Keratinocyte (primary cell): ENCODE data around the gene DTYMK. TPM values are rescaled to one million over a fixed set of nuclear protein-coding genes. Genes with fewer than 3 reads are reported as not detected.

Experiments
- DNase-seq: peaks from one replicate; pipeline ENCODE4 v3.0.0-alpha.2; 2011; ENCODE audit warnings: low read depth, missing footprints, low spot score
- FAIRE-seq: peaks from 2 replicates; lab custom pipeline; 2011; peaks lifted over from hg19 to GRCh38; lab: Jason Lieb, UNC
- H2AFZ ChIP-seq: 2 replicates; pipeline ENCODE4 v1.6.0; 2012; ENCODE audit warnings: low read length, control low read depth, inconsistent platforms; ENCODE audit not compliant: control insufficient read depth
- H3K27ac ChIP-seq: 2 replicates; pipeline ENCODE4 v1.5.1; 2011; ENCODE audit warnings: low read length; ENCODE audit not compliant: control insufficient read depth, insufficient read depth
- H3K27me3 ChIP-seq: 3 replicates; pipeline ENCODE4 v1.6.0; 2011; ENCODE audit warnings: low read length; ENCODE audit not compliant: control insufficient read depth, insufficient read depth; ENCODE audit errors: extremely low read depth
- H3K36me3 ChIP-seq, 2 experiments: 2 replicates in 1 of 2; 3 replicates in 1 of 2; pipeline ENCODE4 v1.5.1; 2011; ENCODE audit warnings: low read length in 2 of 2, mild to moderate bottlenecking in 1 of 2; ENCODE audit not compliant: control insufficient read depth in 2 of 2, insufficient read depth in 2 of 2; ENCODE audit errors: extremely low read depth in 1 of 2
- H3K4me1 ChIP-seq: 3 replicates; pipeline ENCODE4 v1.5.1; 2011; ENCODE audit warnings: low read length; ENCODE audit not compliant: control insufficient read depth, insufficient read depth; ENCODE audit errors: extremely low read depth
- H3K4me2 ChIP-seq: 3 replicates; pipeline ENCODE4 v1.6.0; 2011; ENCODE audit warnings: low read depth, low read length; ENCODE audit not compliant: control insufficient read depth, insufficient read depth; ENCODE audit errors: extremely low read depth
- H3K4me3 ChIP-seq, 3 experiments: fragments of 200-600 bp in 1 of 3; sonication (generic) in 1 of 3; 2 replicates in 2 of 3; 3 replicates in 1 of 3; pipeline ENCODE4 v1.5.1; 2011 to 2016; ENCODE audit warnings: low read length in 3 of 3, mild to moderate bottlenecking in 3 of 3, control low read depth in 2 of 3, inconsistent platforms in 1 of 3, low read depth in 1 of 3, mixed read lengths in 1 of 3, mixed run types in 1 of 3, moderate library complexity in 1 of 3; ENCODE audit not compliant: control insufficient read depth in 2 of 3, insufficient read depth in 2 of 3; ENCODE audit errors: extremely low read depth in 1 of 3
- H3K79me2 ChIP-seq: 2 replicates; pipeline ENCODE4 v1.6.0; 2012; ENCODE audit warnings: low read length; ENCODE audit not compliant: control insufficient read depth, insufficient read depth
- H3K9ac ChIP-seq: 3 replicates; pipeline ENCODE4 v1.6.0; 2011; ENCODE audit warnings: low read length; ENCODE audit not compliant: control insufficient read depth, insufficient read depth; ENCODE audit errors: extremely low read depth
- H3K9me1 ChIP-seq: 3 replicates; pipeline ENCODE4 v1.6.0; 2011; ENCODE audit warnings: low read length; ENCODE audit not compliant: control insufficient read depth, insufficient read depth; ENCODE audit errors: extremely low read depth
- H3K9me3 ChIP-seq: 2 replicates; pipeline ENCODE4 v1.5.1; 2012; ENCODE audit warnings: low read depth, low read length; ENCODE audit not compliant: control insufficient read depth
- H4K20me1 ChIP-seq: 3 replicates; pipeline ENCODE4 v1.6.0; 2011; ENCODE audit warnings: low read length; ENCODE audit not compliant: control insufficient read depth, insufficient read depth; ENCODE audit errors: extremely low read depth
- CTCF ChIP-seq, 3 experiments: IDR thresholded peaks in 1 of 3; conservative IDR thresholded peaks in 1 of 3; optimal IDR thresholded peaks in 1 of 3; 2 replicates in 2 of 3; 3 replicates in 1 of 3; pipeline versions ENCODE3 to v1.5.1; 2011; ENCODE audit warnings: low read length in 3 of 3, mild to moderate bottlenecking in 3 of 3, moderate library complexity in 2 of 3, control low read depth in 1 of 3, inconsistent platforms in 1 of 3; ENCODE audit not compliant: insufficient read depth in 2 of 3; ENCODE audit errors: extremely low read depth in 1 of 3
- EZH2 ChIP-seq: IDR thresholded peaks from one replicate; pipeline ENCODE4 v1.6.1; 2012; ENCODE audit warnings: inconsistent platforms, mild to moderate bottlenecking, low read length, moderate library complexity
- dilution Hi-C: fragments of 300-500 bp; cut with MboI; formaldehyde crosslinking; loops from one replicate; pipeline ENCODE4 v1.7.0; 2020; ENCODE audit warnings: low sequenced_read_pairs; ENCODE audit not compliant: extremely low pct_ligation_motif_present
- polyA plus RNA-seq, 5 experiments: library from polyadenylated mRNA; depleted of rRNA in 3 of 5; stranded (reverse) in 3 of 5; stranded (forward) in 1 of 5; unstranded in 1 of 5; fragments of >200 nt; gene quantifications; 1 replicate in 1 of 5; 2 replicates in 3 of 5; 3 replicates in 1 of 5; pipeline versions ENCODE4 v1.2.1 to v1.2.3, GENCODE V29; 2011 to 2012; ENCODE audit warnings: missing spikeins in 2 of 5, low read depth in 1 of 5, low replicate concordance in 1 of 5

The DTYMK gene
- polyA plus RNA-seq, 1 donor (not counting 4 experiments of a cell fraction or from before 2014, with no cell fraction given): 31.6 TPM

- no peak overlapping the region for H2AFZ ChIP-seq
- no peak for DNase-seq
Measured at GRCh38 chr2:241703032-241703604, 16.5 kb upstream of the DTYMK start.

GRCh38 chr2:241702155-241703031 is 15.8 kb upstream of the DTYMK start:
- no peaks in the 10 kb centered on the region for H3K9me3 ChIP-seq
- H3K79me2 ChIP-seq: peaks cover 9% of the 10 kb centered on the region
- H4K20me1 ChIP-seq: no peaks in the 10 kb centered on the region
- FAIRE-seq: no peak
- peak overlapping the region; percentile 80 to 85 (median 85) for H3K4me3 ChIP-seq
- dilution Hi-C loops: no loop called here
- H3K9ac ChIP-seq: peak overlapping the region; percentile 89
- H2AFZ ChIP-seq: peak overlapping the region; percentile 46
- H3K4me2 ChIP-seq: peak overlapping the region; percentile 94
- H3K4me1 ChIP-seq: no peaks in the 10 kb centered on the region
- H3K27ac ChIP-seq: peak overlapping the region; percentile 58
- H3K9me1 ChIP-seq: no peaks in the 10 kb centered on the region
- no peaks in the 10 kb centered on the region for H3K27me3 ChIP-seq
- peaks cover 4 to 12% of the 10 kb centered on the region in 2 experiments for H3K36me3 ChIP-seq
- no peak for TF ChIP-seq EZH2
- peak; percentile 16 to 70 (median 40) for TF ChIP-seq CTCF (optimal IDR thresholded peaks at IDR 0.05 in 1 of 3, IDR thresholded peaks at IDR 0.05 in 1 of 3, conservative IDR thresholded peaks at IDR 0.05 in 1 of 3; ENCODE audit: extremely low read depth in 1 of 3, insufficient read depth in 2 of 3, low read length in 3 of 3)
- DNase-seq: peak; percentile 33

More at GRCh38 chr2:241703032-241703604, 16.5 kb upstream of the DTYMK start:
- Histone ChIP-seq H4K20me1 (no peaks in the 10 kb centered on the region), H3K9me1 (no peaks in the 10 kb centered on the region), H3K4me2 (peak overlapping the region; percentile 94), H3K27ac (peak overlapping the region; percentile 58), H3K4me1 (no peaks in the 10 kb centered on the region), H3K4me3 (peak overlapping the region; percentile 80 to 85 (median 85)), H3K9me3 (no peaks in the 10 kb centered on the region), H3K36me3 (peaks cover 4 to 17% of the 10 kb centered on the region in 2 experiments), H3K79me2 (peaks cover 9% of the 10 kb centered on the region), H3K27me3 (no peaks in the 10 kb centered on the region), H3K9ac (peak overlapping the region; percentile 81)
- no peak for FAIRE-seq
- dilution Hi-C loops: no loop called here
- TF ChIP-seq CTCF (optimal IDR thresholded peaks at IDR 0.05 in 1 of 3, IDR thresholded peaks at IDR 0.05 in 1 of 3, conservative IDR thresholded peaks at IDR 0.05 in 1 of 3; ENCODE audit: extremely low read depth in 1 of 3, insufficient read depth in 2 of 3, low read length in 3 of 3) (no peak), EZH2 (no peak)
